GM12892 (cell line): ENCODE results near the gene CXXC4.

Experiments used
- DNase-seq: peaks from one replicate; pipeline ENCODE4 v3.0.0; 2011; ENCODE audit not compliant: insufficient read length
- FAIRE-seq: peaks from 2 replicates; lab custom pipeline; 2011; peaks lifted over from hg19 to GRCh38; lab: Jason Lieb, UNC
- POLR2A ChIP-seq: IDR thresholded peaks from 2 replicates; pipeline ENCODE4 v1.6.1; 2011; ENCODE audit warnings: low read depth, low read length, control low read depth
- POLR2AphosphoS5 ChIP-seq: IDR thresholded peaks from 2 replicates; pipeline ENCODE4 v1.6.1; 2011; ENCODE audit warnings: low read depth, low read length, control low read depth
- TAF1 ChIP-seq: IDR thresholded peaks from 2 replicates; pipeline ENCODE4 v1.6.1; 2011; ENCODE audit warnings: low read depth, mild to moderate bottlenecking, control low read depth, low read length, borderline replicate concordance

The CXXC4 gene

GRCh38 chr4:104486716-104487504, 7.8 kb downstream of the CXXC4 start:
- FAIRE-seq (peak; percentile 71), DNase-seq (no peak)
- TF ChIP-seq POLR2AphosphoS5 (no peak), POLR2A (no peak), TAF1 (no peak)

GRCh38 chr4:104475652-104476051, 19.0 kb downstream of the CXXC4 start:
- DNase-seq: no peak
- TF ChIP-seq POLR2AphosphoS5: no peak
- no peak for TF ChIP-seq TAF1
- no peak for TF ChIP-seq POLR2A
- FAIRE-seq: no peak

- TF ChIP-seq POLR2AphosphoS5 (no peak), POLR2A (no peak), TAF1 (no peak)
- no peak for FAIRE-seq
- no peak for DNase-seq
These were observed 21.9 kb downstream of the CXXC4 start for GRCh38 chr4:104472766-104473165.

- FAIRE-seq: peak; percentile 68
These were observed 23.9 kb downstream of the CXXC4 start for GRCh38 chr4:104470770-104471169.

GRCh38 chr4:104469794-104470193, 24.9 kb downstream of the CXXC4 start:
- TF ChIP-seq POLR2AphosphoS5 (no peak), TAF1 (no peak), POLR2A (no peak)
- no peak for FAIRE-seq
- DNase-seq: no peak

More at GRCh38 chr4:104470770-104471169, 23.9 kb downstream of the CXXC4 start:
- TF ChIP-seq POLR2A (no peak), TAF1 (no peak), POLR2AphosphoS5 (no peak)
- DNase-seq: no peak

GRCh38 chr4:104465619-104466018, 29.1 kb downstream of the CXXC4 start:
- DNase-seq: no peak
- TF ChIP-seq TAF1: no peak
- TF ChIP-seq POLR2AphosphoS5: no peak
- no peak for TF ChIP-seq POLR2A
- FAIRE-seq: no peak

GRCh38 chr4:104465201-104465600, 29.5 kb downstream of the CXXC4 start:
- FAIRE-seq (no peak), DNase-seq (no peak)
- TF ChIP-seq POLR2AphosphoS5: no peak
- TF ChIP-seq TAF1: no peak
- TF ChIP-seq POLR2A: no peak

GRCh38 chr4:104462641-104463040, 32.1 kb downstream of the CXXC4 start:
- TF ChIP-seq POLR2AphosphoS5 (no peak), POLR2A (no peak), TAF1 (no peak)

GRCh38 chr4:104457308-104457981, 37.2 kb downstream of the CXXC4 start:
- FAIRE-seq (no peak), DNase-seq (no peak)
- TF ChIP-seq POLR2AphosphoS5 (no peak), TAF1 (no peak), POLR2A (no peak)

More at GRCh38 chr4:104462641-104463040, 32.1 kb downstream of the CXXC4 start:
- FAIRE-seq: no peak
- no peak for DNase-seq

- FAIRE-seq (no peak), DNase-seq (no peak)
- no peak for TF ChIP-seq POLR2AphosphoS5
- TF ChIP-seq POLR2A: no peak
- TF ChIP-seq TAF1: no peak
These were observed 43.1 kb downstream of the CXXC4 start for GRCh38 chr4:104451573-104451972.

GRCh38 chr4:104449537-104449936, 45.2 kb downstream of the CXXC4 start:
- no peak for FAIRE-seq
- TF ChIP-seq POLR2A: no peak
- no peak for TF ChIP-seq TAF1
- no peak for TF ChIP-seq POLR2AphosphoS5
- no peak for DNase-seq
